Epithelial cell of proximal tubule (primary cell): ENCODE measurements around the gene CRK. TPM values are rescaled to one million over a fixed set of nuclear protein-coding genes. Genes with fewer than 3 reads are reported as not detected.
"Not testable (repeated sequence)": the region's sequence is repeated elsewhere in the genome, so short reads cannot be mapped to it uniquely, and the experiment has no call there.

Experiments used
- DNase-seq: peaks from one replicate; pipeline ENCODE4 v3.0.0-alpha.2; 2011; ENCODE audit warnings: low read depth
- H3K4me3 ChIP-seq: 2 replicates; pipeline ENCODE4 v1.5.1; 2011; ENCODE audit warnings: low read depth, mild to moderate bottlenecking, low read length
- CTCF ChIP-seq: conservative IDR thresholded peaks from 2 replicates; pipeline ENCODE4 v1.5.1; 2012; ENCODE audit warnings: low read depth, mild to moderate bottlenecking, low read length
- total RNA-seq: library from RNA; depleted of rRNA; stranded (reverse); fragments of >200 nt; gene quantifications from 2 replicates; pipeline ENCODE4 v1.2.3, GENCODE V29; 2015

CRK gene
- total RNA-seq, 1 donor from 2014 or later = 57.1 TPM

DNA sequence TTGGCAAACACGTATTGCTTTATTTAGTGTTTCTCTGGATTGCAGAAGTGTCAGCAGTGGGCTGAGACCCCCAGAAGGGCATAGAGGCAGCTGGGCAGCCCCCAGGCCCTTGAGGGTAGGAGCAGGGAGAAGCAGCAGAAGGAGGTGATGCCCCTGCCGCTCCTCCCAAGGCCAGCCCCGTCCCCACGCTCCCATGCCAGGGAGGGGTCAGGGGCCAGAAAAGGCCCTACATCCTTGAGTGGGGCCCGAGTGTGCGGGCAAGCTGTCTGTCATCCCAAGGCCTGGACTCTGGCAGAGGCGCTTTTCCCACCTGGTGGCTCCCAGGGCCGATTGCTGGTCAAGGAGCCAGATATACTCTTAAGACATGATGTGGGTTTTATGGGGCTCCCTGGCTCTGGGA lies 8.2 kb upstream of the CRK start:
- no peak for TF ChIP-seq CTCF
- H3K4me3 ChIP-seq = no peak overlapping the region
- no peak for DNase-seq

- DNase-seq = no peak
- no peak for TF ChIP-seq CTCF
- no peak overlapping the region for H3K4me3 ChIP-seq
These were observed 6.4 kb upstream of the CRK start for GRCh38 chr17:1462164-1463112.

DNA sequence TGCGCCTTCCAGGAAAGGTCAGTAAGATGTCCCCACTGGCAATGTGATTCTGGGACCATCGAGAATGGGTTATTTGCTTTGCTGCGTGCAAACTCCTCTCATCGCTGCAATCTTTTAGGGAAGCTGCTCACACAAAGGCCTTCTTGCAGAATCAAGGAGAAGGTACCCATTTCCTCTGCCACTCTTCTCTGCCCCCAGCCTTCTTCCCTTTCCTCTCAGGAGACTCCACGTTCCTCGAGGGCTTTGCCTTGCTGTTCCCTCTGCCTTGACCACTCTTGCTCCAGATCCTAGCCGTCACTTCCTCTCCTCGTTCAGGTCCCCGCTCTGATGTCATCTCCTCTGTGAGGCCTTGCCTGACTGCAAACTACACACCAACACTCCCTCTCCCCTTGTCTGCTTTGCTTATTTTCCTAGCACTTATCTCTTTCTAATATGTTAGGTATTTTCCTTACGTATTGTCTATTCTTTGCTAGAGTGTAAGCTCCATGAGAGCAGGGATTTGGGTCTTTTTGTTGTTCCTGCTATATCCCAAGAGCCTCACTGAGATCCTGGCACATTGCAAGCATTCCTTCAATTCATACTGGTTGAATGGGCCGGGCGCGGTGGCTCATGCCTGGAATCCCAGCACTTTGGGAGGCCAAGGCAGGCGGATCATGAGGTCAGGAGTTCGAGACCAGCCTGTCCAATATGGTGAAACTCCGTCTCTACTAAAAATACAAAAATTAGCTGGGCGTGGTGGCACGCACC lies 5.3 kb upstream of the CRK start:
- TF ChIP-seq CTCF = no peak
- H3K4me3 ChIP-seq = no peak overlapping the region
- DNase-seq = no peak

GRCh38 chr17:1460233-1460632 lies 4.2 kb upstream of the CRK start:
- DNase-seq = no peak
- H3K4me3 ChIP-seq = no peak overlapping the region
- TF ChIP-seq CTCF = no peak

GRCh38 chr17:1455291-1455796 lies 688 bp downstream of the CRK start:
- peak; percentile 60 for TF ChIP-seq CTCF
- no peak for DNase-seq

GRCh38 chr17:1454541-1454940 lies 1.5 kb downstream of the CRK start:
- TF ChIP-seq CTCF = no peak
- H3K4me3 ChIP-seq = peak overlapping the region; percentile 80
- DNase-seq = no peak

More at GRCh38 chr17:1455291-1455796, 688 bp downstream of the CRK start:
- H3K4me3 ChIP-seq = peak overlapping the region; percentile 80

DNA sequence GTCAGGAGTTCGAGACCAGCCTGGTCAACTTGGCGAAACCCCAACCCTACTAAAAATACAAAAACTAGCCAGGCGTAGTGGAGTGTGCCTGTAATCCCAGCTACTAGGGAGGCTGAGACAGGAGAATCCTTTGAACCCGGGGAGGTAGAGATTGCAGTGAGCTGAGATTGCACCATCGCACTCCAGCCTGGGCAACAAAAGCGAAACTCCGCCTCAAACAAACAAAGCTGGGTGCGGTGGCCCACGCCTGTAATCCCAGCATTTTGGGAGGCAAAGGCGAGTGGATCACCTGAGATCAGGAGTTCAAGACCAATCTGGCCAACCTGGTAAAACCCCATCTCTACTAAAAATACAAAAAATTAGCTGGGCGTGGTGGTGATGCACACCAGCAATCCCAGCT lies 2.3 kb downstream of the CRK start:
- H3K4me3 ChIP-seq, DNase-seq: not testable (repeated sequence)
